HEK293 (cell line): ENCODE measurements around the gene AURKA.

ENCODE experiments used
- CTCF ChIA-PET: fragments of 350-600 bp; formaldehyde crosslinking; extraction: SDS; loops from one replicate; lab custom pipeline; 2021; ENCODE audit warnings: antibody characterized with exemption; lab: Yijun Ruan, JAX
- POLR2A ChIA-PET: fragments of 300-600 bp; formaldehyde crosslinking; extraction: SDS; loops from one replicate; lab custom pipeline; 2020; ENCODE audit warnings: antibody characterized with exemption, inconsistent platforms; lab: Yijun Ruan, JAX
- H3K27ac ChIP-seq: fragments of 200-500 bp; sonication (Bioruptor generic); 2 replicates; pipeline ENCODE4 v1.5.1; 2014; ENCODE audit warnings: low read depth, low read length, control low read depth, inconsistent platforms; ENCODE audit errors: extremely low read depth
- H3K36me3 ChIP-seq, 2 experiments: fragments of 200-500 bp in 1 of 2; sonication (Bioruptor generic) in 1 of 2; 1 replicate in 1 of 2; 2 replicates in 1 of 2; pipeline ENCODE4 v1.5.1; 2014 to 2017; ENCODE audit warnings: inconsistent platforms in 2 of 2, low read length in 2 of 2; ENCODE audit not compliant: control insufficient read depth in 2 of 2, insufficient read depth in 1 of 2
- H3K4me1 ChIP-seq: fragments of 200-500 bp; sonication (Bioruptor generic); 2 replicates; pipeline ENCODE4 v1.5.1; 2014; ENCODE audit warnings: mild to moderate bottlenecking, low read length, inconsistent platforms; ENCODE audit not compliant: control insufficient read depth, insufficient read depth
- H3K4me3 ChIP-seq: 2 replicates; pipeline ENCODE4 v1.5.1; 2011; ENCODE audit warnings: low read depth, mild to moderate bottlenecking, control low read depth, low read length, moderate library complexity
- H3K9me3 ChIP-seq: fragments of 200-500 bp; sonication (Bioruptor generic); 2 replicates; pipeline ENCODE4 v1.5.1; 2014; ENCODE audit warnings: low read depth, low read length, inconsistent platforms; ENCODE audit not compliant: control insufficient read depth, insufficient read depth
- EGR2 ChIP-seq: fragments of 450-650 bp; formaldehyde crosslinking; IDR thresholded peaks from 2 replicates; pipeline ENCODE4 v1.5.1; 2016; ENCODE audit warnings: low read depth, missing biosample characterization, missing genetic modification characterization
- HOXD13 ChIP-seq: sonication (generic); formaldehyde crosslinking; IDR thresholded peaks from 2 replicates; pipeline ENCODE4 v1.8.0; 2022; ENCODE audit warnings: missing genetic modification reagents, borderline replicate concordance
- YY2 ChIP-seq: fragments of 450-650 bp; formaldehyde crosslinking; IDR thresholded peaks from 2 replicates; pipeline ENCODE4 v1.5.1; 2016; ENCODE audit warnings: missing biosample characterization, missing genetic modification characterization
- ZBTB8A ChIP-seq: fragments of 450-650 bp; formaldehyde crosslinking; IDR thresholded peaks from 2 replicates; pipeline ENCODE4 v1.5.1; 2016; ENCODE audit warnings: missing biosample characterization, missing genetic modification characterization
- ZEB2 ChIP-seq: fragments of 450-650 bp; formaldehyde crosslinking; IDR thresholded peaks from 2 replicates; pipeline ENCODE4 v1.5.1; 2016; ENCODE audit warnings: missing biosample characterization, missing genetic modification characterization
- ZNF133 ChIP-seq: fragments of 450-650 bp; formaldehyde crosslinking; IDR thresholded peaks from 2 replicates; pipeline ENCODE4 v1.5.1; 2016; ENCODE audit warnings: missing biosample characterization, missing genetic modification characterization
- ZNF157 ChIP-seq: fragments of 450-650 bp; formaldehyde crosslinking; IDR thresholded peaks from 2 replicates; pipeline ENCODE4 v1.5.1; 2016; ENCODE audit warnings: missing biosample characterization, missing genetic modification characterization
- ZNF302 ChIP-seq: fragments of 450-650 bp; formaldehyde crosslinking; IDR thresholded peaks from 2 replicates; pipeline ENCODE4 v1.5.1; 2016; ENCODE audit warnings: missing biosample characterization, missing genetic modification characterization, low read depth
- ZNF473 ChIP-seq: fragments of 450-650 bp; formaldehyde crosslinking; IDR thresholded peaks from 2 replicates; pipeline ENCODE4 v1.5.1; 2017; ENCODE audit warnings: missing biosample characterization, missing genetic modification characterization
- ZNF48 ChIP-seq: fragments of 450-650 bp; formaldehyde crosslinking; IDR thresholded peaks from 2 replicates; pipeline ENCODE4 v1.5.1; 2016; ENCODE audit warnings: missing biosample characterization, missing genetic modification characterization
- ZNF626 ChIP-seq: fragments of 450-650 bp; sonication (Bioruptor Pico); formaldehyde crosslinking; IDR thresholded peaks from 2 replicates; pipeline ENCODE4 v1.5.1; 2018; ENCODE audit warnings: missing biosample characterization, missing genetic modification characterization, inconsistent platforms
- ZNF785 ChIP-seq: fragments of 450-650 bp; formaldehyde crosslinking; IDR thresholded peaks from 2 replicates; pipeline ENCODE4 v1.5.1; 2016; ENCODE audit warnings: missing biosample characterization, missing genetic modification characterization
- TF ChIP-seq, protein P1 (sequence below): fragments of 450-650 bp; formaldehyde crosslinking; optimal IDR thresholded peaks from 2 replicates; pipeline ENCODE3; 2016; ENCODE audit warnings: missing biosample characterization, mild to moderate bottlenecking, missing genetic modification characterization
- TF ChIP-seq, protein P2 (sequence below): fragments of 450-650 bp; formaldehyde crosslinking; conservative IDR thresholded peaks from 2 replicates; pipeline ENCODE4 v1.5.1; 2016; ENCODE audit warnings: low read depth, missing biosample characterization, missing genetic modification characterization
- TF ChIP-seq, protein P3 (sequence below): fragments of 450-650 bp; formaldehyde crosslinking; IDR thresholded peaks from 2 replicates; pipeline ENCODE4 v1.5.1; 2017; ENCODE audit warnings: missing biosample characterization, missing genetic modification characterization
- TF ChIP-seq, protein P4 (sequence below): sonication (generic); formaldehyde crosslinking; IDR thresholded peaks from 2 replicates; pipeline ENCODE4 v1.8.1; 2022; ENCODE audit warnings: mild to moderate bottlenecking, moderate library complexity, missing genetic modification reagents

The AURKA gene

DNA sequence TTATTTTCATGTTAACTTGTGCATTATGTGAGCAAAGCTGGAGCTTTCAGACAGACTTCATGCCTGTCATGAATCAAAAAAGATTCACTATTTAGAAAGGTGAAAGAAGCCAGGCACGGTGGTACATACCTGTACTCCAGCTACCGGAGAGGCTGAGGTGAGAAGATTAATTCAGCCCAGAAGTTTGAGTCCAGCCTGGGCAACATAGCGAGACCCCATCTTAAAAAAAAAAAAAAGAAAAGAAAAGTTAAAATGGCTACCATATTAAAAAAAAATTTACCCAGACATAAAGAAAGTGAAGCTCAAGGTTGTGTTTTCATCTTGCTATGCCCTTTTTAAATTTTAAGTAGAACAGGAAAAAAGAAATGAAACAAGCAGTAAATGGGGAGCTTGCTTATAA, 20.9 kb upstream of the AURKA start:
- peaks cover 3 to 45% of the 10 kb centered on the region in 2 experiments; a peak in 2 of 3 replicates for H3K36me3 ChIP-seq
- H3K4me1 ChIP-seq = no peaks in the 10 kb centered on the region
- CTCF ChIA-PET = interaction anchor here (0.7 kb wide), 1 partner anchor 13 kb away, joined by 3 read pairs; no protein-coding TSS in a partner anchor
- H3K9me3 ChIP-seq = no peaks in the 10 kb centered on the region
- H3K27ac ChIP-seq = no peak overlapping the region
- TF ChIP-seq, protein P1, sequence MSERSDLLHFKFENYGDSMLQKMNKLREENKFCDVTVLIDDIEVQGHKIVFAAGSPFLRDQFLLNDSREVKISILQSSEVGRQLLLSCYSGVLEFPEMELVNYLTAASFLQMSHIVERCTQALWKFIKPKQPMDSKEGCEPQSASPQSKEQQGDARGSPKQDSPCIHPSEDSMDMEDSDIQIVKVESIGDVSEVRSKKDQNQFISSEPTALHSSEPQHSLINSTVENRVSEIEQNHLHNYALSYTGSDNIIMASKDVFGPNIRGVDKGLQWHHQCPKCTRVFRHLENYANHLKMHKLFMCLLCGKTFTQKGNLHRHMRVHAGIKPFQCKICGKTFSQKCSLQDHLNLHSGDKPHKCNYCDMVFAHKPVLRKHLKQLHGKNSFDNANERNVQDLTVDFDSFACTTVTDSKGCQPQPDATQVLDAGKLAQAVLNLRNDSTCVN = no peak
- TF ChIP-seq ZNF302 (tag by site-specific recombination) (no peak), ZNF133 (tag by site-specific recombination) (no peak), HOXD13 (CRISPR knock-in tag) (no peak), ZNF48 (no peak), ZEB2 (tag by site-specific recombination) (no peak), EGR2 (no peak), ZNF785 (tag by site-specific recombination) (no peak), ZNF473 (tag by site-specific recombination) (no peak)
- TF ChIP-seq, protein P2, sequence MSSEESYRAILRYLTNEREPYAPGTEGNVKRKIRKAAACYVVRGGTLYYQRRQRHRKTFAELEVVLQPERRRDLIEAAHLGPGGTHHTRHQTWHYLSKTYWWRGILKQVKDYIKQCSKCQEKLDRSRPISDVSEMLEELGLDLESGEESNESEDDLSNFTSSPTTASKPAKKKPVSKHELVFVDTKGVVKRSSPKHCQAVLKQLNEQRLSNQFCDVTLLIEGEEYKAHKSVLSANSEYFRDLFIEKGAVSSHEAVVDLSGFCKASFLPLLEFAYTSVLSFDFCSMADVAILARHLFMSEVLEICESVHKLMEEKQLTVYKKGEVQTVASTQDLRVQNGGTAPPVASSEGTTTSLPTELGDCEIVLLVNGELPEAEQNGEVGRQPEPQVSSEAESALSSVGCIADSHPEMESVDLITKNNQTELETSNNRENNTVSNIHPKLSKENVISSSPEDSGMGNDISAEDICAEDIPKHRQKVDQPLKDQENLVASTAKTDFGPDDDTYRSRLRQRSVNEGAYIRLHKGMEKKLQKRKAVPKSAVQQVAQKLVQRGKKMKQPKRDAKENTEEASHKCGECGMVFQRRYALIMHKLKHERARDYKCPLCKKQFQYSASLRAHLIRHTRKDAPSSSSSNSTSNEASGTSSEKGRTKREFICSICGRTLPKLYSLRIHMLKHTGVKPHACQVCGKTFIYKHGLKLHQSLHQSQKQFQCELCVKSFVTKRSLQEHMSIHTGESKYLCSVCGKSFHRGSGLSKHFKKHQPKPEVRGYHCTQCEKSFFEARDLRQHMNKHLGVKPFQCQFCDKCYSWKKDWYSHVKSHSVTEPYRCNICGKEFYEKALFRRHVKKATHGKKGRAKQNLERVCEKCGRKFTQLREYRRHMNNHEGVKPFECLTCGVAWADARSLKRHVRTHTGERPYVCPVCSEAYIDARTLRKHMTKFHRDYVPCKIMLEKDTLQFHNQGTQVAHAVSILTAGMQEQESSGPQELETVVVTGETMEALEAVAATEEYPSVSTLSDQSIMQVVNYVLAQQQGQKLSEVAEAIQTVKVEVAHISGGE (tag by site-specific recombination) = no peak
- H3K4me3 ChIP-seq = no peak overlapping the region
- POLR2A ChIA-PET = interaction anchor here (0.6 kb wide), 1 partner anchor 559 kb away, joined by 4 read pairs; no protein-coding TSS in a partner anchor

DNA sequence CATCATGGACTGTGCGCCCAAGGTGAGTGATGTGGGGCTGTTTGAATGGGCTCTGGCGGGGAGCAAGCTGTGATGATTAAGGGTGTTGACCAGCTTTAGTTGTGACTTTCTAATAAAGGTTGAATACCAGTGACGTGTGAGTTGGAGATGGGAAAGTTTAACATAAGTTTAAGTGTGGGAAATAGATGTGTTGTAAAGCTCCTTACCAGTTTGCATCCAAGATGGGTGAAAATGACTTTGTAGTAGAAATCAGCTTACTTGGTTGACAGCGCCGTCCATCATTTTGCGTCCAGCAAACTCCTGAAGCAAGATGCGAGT, 20.4 kb upstream of the AURKA start:
- no peak for TF ChIP-seq YY2 (tag by site-specific recombination)
- no peak for TF ChIP-seq ZNF157 (tag by site-specific recombination)
- no peak for TF ChIP-seq EGR2
- TF ChIP-seq, protein P3, sequence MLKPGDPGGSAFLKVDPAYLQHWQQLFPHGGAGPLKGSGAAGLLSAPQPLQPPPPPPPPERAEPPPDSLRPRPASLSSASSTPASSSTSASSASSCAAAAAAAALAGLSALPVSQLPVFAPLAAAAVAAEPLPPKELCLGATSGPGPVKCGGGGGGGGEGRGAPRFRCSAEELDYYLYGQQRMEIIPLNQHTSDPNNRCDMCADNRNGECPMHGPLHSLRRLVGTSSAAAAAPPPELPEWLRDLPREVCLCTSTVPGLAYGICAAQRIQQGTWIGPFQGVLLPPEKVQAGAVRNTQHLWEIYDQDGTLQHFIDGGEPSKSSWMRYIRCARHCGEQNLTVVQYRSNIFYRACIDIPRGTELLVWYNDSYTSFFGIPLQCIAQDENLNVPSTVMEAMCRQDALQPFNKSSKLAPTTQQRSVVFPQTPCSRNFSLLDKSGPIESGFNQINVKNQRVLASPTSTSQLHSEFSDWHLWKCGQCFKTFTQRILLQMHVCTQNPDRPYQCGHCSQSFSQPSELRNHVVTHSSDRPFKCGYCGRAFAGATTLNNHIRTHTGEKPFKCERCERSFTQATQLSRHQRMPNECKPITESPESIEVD (tag by site-specific recombination) = no peak
- no peak for TF ChIP-seq ZNF626
- no peak for TF ChIP-seq ZBTB8A (tag by site-specific recombination)
- TF ChIP-seq, protein P4, sequence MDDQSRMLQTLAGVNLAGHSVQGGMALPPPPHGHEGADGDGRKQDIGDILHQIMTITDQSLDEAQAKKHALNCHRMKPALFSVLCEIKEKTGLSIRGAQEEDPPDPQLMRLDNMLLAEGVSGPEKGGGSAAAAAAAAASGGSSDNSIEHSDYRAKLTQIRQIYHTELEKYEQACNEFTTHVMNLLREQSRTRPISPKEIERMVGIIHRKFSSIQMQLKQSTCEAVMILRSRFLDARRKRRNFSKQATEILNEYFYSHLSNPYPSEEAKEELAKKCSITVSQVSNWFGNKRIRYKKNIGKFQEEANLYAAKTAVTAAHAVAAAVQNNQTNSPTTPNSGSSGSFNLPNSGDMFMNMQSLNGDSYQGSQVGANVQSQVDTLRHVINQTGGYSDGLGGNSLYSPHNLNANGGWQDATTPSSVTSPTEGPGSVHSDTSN (CRISPR knock-in tag) = no peak
- CTCF ChIA-PET = interaction anchor here (0.7 to 1.3 kb wide), 3 partner anchors 10 to 12 kb away, joined by 3 to 7 read pairs (median 4); no protein-coding TSS in a partner anchor
- H3K9me3 ChIP-seq = no peaks in the 10 kb centered on the region
- H3K4me1 ChIP-seq = no peaks in the 10 kb centered on the region
- POLR2A ChIA-PET = no interaction called here
- no peak overlapping the region for H3K4me3 ChIP-seq
- H3K27ac ChIP-seq = no peak overlapping the region
- H3K36me3 ChIP-seq = peaks cover 6 to 48% of the 10 kb centered on the region in 2 experiments; a peak in 2 of 3 replicates
